GM18517 (cell line): ENCODE data around the gene GOSR2.

Experiments
- ATAC-seq: cut with Tn5 transposase; IDR thresholded peaks from one replicate; pipeline ENCODE4 v1.9.1; 2021; ENCODE audit warnings: mild to moderate bottlenecking, moderate library complexity; ENCODE audit not compliant: unreplicated experiment

Gene GOSR2

DNA sequence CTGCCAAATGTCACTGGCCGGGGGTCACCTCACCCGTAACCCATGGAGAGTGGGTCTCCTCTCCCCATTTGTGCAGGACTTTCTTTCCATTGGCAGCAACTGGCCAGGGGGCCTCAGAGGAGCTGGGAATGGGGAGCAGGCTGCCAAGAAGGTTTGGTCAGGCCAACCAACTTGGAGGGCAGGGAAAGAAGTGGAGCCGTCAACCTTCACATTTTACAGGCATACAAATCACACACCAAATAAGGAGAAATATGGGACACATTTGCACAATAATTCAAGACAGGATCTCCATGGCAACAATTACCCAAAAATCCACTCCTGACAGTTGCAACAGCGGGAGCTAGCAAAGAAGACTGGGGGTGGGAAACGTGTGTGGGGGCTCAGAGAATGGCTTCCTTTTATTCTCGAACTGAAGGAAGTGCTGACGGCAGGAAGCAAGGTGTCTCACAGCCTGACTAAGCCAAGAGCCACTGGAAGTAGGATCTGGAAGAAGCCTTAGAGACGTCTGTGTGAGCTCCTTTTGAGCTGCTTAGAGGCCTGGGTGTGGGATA, 35.2 kb downstream of the GOSR2 start:
- ATAC-seq = no peak

DNA sequence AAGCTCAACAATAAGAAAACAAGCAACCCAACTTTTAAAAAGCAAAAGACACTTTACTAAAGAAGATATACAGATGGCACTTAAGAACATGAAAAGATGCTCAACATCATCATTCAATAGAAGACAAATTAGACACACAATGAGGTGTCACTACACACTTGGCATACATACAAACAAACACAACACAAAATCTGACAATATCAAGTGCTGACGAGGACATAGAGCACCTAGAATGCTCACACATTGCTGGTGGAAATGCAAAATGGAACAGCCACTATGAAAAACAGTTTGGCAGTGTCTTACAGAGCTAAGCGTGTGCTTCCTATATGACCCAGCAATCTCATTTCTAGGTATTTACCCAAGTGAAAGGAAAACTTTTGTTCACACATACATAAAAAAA, 37.2 kb downstream of the GOSR2 start:
- ATAC-seq = no peak

- no peak for ATAC-seq
Measured at GRCh38 chr17:46962374-46962790, 39.4 kb downstream of the GOSR2 start.

- ATAC-seq = no peak
Measured at GRCh38 chr17:46963571-46963970, 40.6 kb downstream of the GOSR2 start.

DNA sequence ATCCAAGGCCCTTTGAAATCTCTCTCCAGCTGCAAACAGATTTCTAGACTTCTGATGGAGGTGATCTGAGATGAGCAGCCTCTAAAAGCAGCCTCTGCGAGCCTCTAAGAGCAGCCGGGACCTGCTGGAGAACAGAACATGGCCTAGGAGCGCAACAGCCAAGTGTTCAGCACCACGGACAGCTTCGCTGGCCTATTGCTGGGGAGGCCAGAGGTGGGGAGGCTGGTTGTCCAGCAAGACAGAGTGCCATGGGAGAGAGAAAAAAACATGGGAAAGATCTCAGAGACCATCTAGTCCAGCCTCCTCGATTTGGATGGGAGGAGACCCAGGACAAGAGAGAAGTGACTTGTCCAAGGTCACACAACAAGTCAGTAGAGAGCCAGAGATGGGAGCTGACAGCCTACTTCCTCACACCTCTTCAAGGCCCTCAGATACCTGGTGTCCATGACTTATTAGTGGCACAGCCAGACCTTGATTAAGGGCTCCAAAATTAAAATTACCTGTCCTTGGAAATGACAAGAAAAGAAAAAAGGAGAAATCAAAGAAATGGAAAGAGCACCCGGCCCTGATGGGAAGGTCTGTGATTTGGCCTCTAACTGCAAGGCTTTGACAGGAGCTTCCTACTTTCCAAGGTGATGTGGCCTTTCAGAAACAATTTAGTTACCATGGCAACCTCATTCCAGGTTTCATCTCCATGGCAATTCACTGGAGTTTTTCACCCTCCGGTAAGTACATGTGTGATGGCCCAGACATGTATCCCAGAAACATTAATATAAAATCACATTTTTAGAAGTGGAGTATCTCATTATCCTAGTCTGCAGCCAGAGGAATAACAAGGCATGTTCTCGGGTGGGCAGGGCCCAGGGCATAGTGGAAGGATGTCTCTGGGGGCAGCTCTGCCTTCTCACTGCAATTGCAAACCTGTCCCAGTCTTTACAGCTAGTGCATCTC, 41.6 kb downstream of the GOSR2 start:
- ATAC-seq = no peak

DNA sequence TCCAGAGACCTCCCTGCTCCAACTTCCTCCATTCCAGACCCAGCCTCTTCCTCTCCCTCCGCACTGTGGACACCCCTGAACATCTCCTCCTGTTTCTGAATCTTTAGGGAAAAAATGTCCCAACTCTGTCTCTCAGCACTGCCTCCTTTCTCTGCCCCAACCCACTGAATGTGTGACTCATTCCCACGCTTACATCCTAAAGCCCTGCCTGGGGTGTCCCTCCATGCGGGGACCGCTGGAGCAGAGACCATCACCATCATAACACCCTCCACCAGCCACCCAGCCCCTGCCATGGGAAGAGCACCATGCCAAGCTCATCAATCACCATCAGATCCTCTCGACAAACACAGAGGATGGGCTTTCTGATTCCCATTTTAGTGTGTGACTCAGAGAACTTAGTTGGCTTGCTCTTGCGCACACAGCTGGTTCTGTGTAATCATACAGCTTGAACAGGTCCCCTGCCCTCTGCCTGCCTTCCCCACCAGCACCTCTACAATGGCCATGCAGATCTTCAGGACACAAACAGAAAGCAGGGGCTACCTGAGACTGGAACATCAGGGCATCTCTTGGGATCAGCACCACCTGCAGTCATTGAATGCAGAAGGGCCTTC, 45.4 kb downstream of the GOSR2 start:
- no peak for ATAC-seq

GRCh38 chr17:46968896-46969295, 45.9 kb downstream of the GOSR2 start:
- ATAC-seq = no peak

GRCh38 chr17:46971647-46972300, 48.8 kb downstream of the GOSR2 start:
- no peak for ATAC-seq

- ATAC-seq = no peak
Measured at GRCh38 chr17:46972346-46972745, 49.4 kb downstream of the GOSR2 start.

DNA sequence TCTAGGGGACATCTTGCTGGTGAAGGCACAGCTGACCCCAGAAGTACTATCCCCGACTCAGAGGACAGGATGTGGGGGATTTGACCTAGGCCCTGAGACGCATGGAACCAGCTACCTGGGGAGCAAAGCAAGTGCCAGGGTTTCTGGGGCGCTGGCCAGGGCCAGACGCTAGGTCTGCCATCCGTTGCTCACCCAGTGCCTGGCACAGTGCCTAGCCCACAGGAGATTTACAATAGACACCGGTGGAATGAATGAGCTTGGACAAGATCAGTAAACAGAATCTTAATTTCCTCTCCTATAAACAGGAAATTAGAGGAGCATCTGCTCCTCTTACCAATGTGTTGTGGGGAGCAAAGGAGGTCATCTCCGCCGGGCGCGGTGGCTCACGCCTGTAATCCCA, 51.1 kb downstream of the GOSR2 start:
- ATAC-seq = no peak

- ATAC-seq = no peak
Measured at GRCh38 chr17:46975287-46975686, 52.3 kb downstream of the GOSR2 start.

- ATAC-seq = no peak
Measured at GRCh38 chr17:46976626-46977270, 53.8 kb downstream of the GOSR2 start.

GRCh38 chr17:46977348-46977747, 54.4 kb downstream of the GOSR2 start:
- ATAC-seq = no peak

DNA sequence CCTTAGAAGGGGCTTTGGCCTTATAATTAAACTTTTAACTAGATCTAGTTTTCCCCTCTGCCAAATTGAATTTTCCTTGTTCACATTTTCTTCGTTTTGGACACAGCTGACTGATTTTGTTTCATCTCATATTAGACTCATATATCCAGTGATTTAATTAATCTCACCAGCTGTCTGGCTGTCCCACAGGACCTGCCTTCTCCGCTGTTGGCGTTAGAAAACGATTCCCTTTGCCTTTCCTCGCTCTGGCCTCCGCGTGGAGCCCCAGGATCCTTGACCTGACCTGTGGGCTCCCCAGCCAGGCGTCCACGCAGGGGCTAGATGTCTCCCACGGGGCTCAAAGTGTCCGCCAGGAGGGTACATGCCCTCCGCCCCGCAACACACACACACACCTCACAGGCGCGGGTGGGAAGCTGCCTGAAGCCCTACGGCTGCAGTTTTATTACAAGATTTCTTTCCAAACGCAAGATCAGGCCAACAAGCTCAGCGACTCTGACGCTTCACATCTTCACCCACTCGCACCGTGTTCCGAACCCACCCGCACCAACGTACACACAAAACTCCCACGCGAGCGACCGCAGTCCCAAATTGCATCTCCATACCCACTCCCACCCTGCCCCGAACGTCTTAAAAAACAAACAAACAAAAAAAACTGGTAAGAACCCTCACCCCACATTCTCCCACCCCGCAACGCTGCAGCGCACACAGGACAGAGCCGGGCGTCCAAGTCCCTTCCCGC, 55.0 kb downstream of the GOSR2 start:
- ATAC-seq = no peak

GRCh38 chr17:46978489-46979146, 55.7 kb downstream of the GOSR2 start:
- ATAC-seq = no peak

DNA sequence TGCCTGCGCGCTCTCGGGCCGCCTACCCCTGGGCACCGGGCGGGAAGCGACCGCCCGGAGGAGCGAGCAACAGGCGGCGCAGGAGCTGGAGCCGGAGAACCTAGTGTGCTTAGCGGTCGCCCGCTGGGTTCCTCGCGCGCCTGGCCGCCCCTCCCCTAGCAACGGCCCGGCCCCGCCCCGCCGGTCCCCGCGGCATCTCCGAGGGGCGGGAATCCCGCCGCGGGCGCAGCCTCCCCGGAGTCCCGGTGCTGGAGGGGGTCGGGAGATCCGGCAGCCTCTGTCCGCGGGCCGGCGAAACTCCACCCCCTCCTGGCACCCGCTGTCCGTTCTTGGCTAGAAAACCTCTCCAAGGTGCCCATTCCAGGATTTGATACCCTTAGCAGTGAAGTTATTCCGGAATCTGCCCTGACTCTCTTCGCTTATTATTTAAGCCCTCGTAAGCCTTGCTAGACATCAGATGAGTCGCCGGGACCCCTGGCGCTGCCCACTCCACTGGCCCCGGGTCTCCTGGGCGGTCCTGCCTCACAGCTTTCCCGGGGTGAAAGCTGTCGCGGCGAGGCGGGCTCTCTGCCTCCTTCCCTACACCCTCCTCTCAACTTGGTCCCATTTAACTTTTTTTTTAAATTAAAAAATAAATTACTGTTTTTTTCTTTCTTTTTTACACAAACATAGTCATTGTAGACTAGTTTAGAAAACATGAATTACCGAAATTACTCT, 56.3 kb downstream of the GOSR2 start, which contains the start of gene RPRML:
TSS of gene RPRML (minus strand) at position 107 of the 717 bp plus-strand sequence. CDS start 246 bp downstream, outside the sequence.
- no peak for ATAC-seq

DNA sequence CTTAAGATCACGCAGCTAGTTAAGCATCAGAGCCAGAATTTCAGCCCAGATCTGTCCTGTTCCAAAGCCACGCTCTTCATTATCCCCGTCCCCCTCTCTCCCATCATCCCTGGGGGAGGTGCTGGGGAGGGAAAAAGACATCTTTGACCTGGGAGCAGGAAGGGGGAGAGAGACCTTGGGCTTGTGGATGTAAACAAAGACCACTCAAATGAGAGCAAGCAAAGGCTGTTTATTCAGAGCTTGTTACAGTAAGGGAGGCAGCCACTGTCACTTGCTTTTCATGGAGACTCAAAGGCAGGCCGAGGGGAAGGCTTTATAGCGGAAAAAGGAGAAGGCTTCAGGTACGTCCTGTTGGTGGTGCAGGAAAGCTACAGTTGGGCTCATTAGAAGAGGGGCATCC, 59.6 kb downstream of the GOSR2 start:
- ATAC-seq = no peak

GRCh38 chr17:46983782-46984181, 60.8 kb downstream of the GOSR2 start:
- no peak for ATAC-seq

- ATAC-seq = no peak
Measured at GRCh38 chr17:46984341-46984740, 61.4 kb downstream of the GOSR2 start.
